HepG2 (cell line): Measurements from ENCODE around the gene PCDHAC1. TPM values are rescaled to one million over a fixed set of nuclear protein-coding genes. Genes with fewer than 3 reads are reported as not detected.

ENCODE experiments used
- ATAC-seq: fragments of 200-7000 bp; cut with Tn5 transposase; 3 replicates; pipeline ENCODE4 v1.9.1; 2020; ENCODE audit warnings: mild to moderate bottlenecking, moderate library complexity
- BruUV-seq: library from RNA; stranded (reverse); fragments of 400-500 nt; replicated peaks from 2 replicates; lab custom pipeline; 2021; lab: Mats Ljungman, UMichigan
- CTCF ChIA-PET: fragments of 300-600 bp; formaldehyde crosslinking; extraction: SDS; loops from one replicate; lab custom pipeline; 2021; ENCODE audit warnings: low total read pairs, inconsistent platforms, low intra/inter-chr PET ratio; lab: Yijun Ruan, JAX
- POLR2A ChIA-PET: fragments of 350-600 bp; sonication (Branson Sonifier 250); formaldehyde crosslinking; loops from one replicate; lab custom pipeline; 2020; ENCODE audit warnings: antibody characterized with exemption, inconsistent platforms; lab: Yijun Ruan, JAX
- DNase-seq: peaks from one replicate; pipeline ENCODE4 v3.0.0-alpha.2; 2015; ENCODE audit warnings: low spot score
- FAIRE-seq: peaks from 3 replicates; lab custom pipeline; 2011; peaks lifted over from hg19 to GRCh38; lab: Jason Lieb, UNC
- H2AFZ ChIP-seq: one replicate; pipeline ENCODE4 v1.6.1; 2011; ENCODE audit warnings: low read length, inconsistent platforms
- H3K27ac ChIP-seq: fragments of 300-600 bp; 3 replicates; pipeline ENCODE4 v1.8.0; 2011; ENCODE audit warnings: mixed run types, mild to moderate bottlenecking, mixed read lengths, low read length, inconsistent platforms; ENCODE audit not compliant: insufficient read depth; ENCODE audit errors: extremely low read length
- H3K27me3 ChIP-seq, 2 experiments: fragments of 200-600 bp in 1 of 2; 2 replicates in 1 of 2; 3 replicates in 1 of 2; pipeline versions ENCODE4 v1.6.0 to v1.8.0; 2011; ENCODE audit warnings: low read length in 2 of 2, mild to moderate bottlenecking in 2 of 2, moderate library complexity in 2 of 2, inconsistent platforms in 1 of 2; ENCODE audit not compliant: insufficient read depth in 2 of 2, control insufficient read depth in 1 of 2
- H3K36me3 ChIP-seq, 2 experiments: fragments of 200-600 bp in 1 of 2; replicated peaks in 1 of 2; 2 replicates in 1 of 2; 3 replicates in 1 of 2; pipeline versions ENCODE4 v1.5.1 to v1.8.0; 2011; ENCODE audit warnings: low read length in 2 of 2, inconsistent platforms in 1 of 2; ENCODE audit not compliant: insufficient read depth in 2 of 2, control insufficient read depth in 1 of 2
- H3K4me1 ChIP-seq: 2 replicates; pipeline ENCODE4 v1.5.1; 2012; ENCODE audit warnings: low read length, inconsistent platforms; ENCODE audit not compliant: insufficient read depth
- H3K4me2 ChIP-seq: 2 replicates; pipeline ENCODE4 v1.6.0; 2011; ENCODE audit warnings: low read depth, low read length, inconsistent platforms
- H3K4me3 ChIP-seq, 3 experiments: fragments of 200-600 bp in 1 of 3; sonication (generic), shearing (Covaris generic) in 1 of 3; replicated peaks in 1 of 3; 2 replicates each; pipeline ENCODE4 v1.5.1; 2011 to 2016; ENCODE audit warnings: low read length in 3 of 3, inconsistent platforms in 2 of 3, low read depth in 2 of 3, mild to moderate bottlenecking in 2 of 3, control low read depth in 1 of 3, mixed read lengths in 1 of 3; ENCODE audit not compliant: insufficient read depth in 1 of 3
- H3K79me2 ChIP-seq: one replicate; pipeline ENCODE4 v1.6.1; 2011; ENCODE audit warnings: low read length, inconsistent platforms; ENCODE audit not compliant: insufficient read depth
- H3K9ac ChIP-seq: 2 replicates; pipeline ENCODE4 v1.6.0; 2011; ENCODE audit warnings: mild to moderate bottlenecking, low read depth, low read length, inconsistent platforms; ENCODE audit not compliant: insufficient read depth
- H3K9me3 ChIP-seq: 2 replicates; pipeline ENCODE4 v1.5.1; 2012; ENCODE audit warnings: mild to moderate bottlenecking, low read length
- H4K20me1 ChIP-seq: 2 replicates; pipeline ENCODE4 v1.6.0; 2011; ENCODE audit warnings: inconsistent platforms, mild to moderate bottlenecking, low read length, moderate library complexity; ENCODE audit not compliant: insufficient read depth
- ARHGAP35 ChIP-seq: sonication (generic); formaldehyde crosslinking; IDR thresholded peaks from 2 replicates; pipeline ENCODE4 v1.9.0; 2022; ENCODE audit warnings: mild to moderate bottlenecking, inconsistent platforms, moderate library complexity, missing genetic modification reagents, borderline replicate concordance
- ATF7 ChIP-seq, 2 experiments: fragments of 450-650 bp in 1 of 2; sonication (generic) in 1 of 2; formaldehyde crosslinking in 1 of 2; IDR thresholded peaks; 2 replicates each; pipeline versions ENCODE4 v1.4.0 to v1.6.1; 2016 to 2020; ENCODE audit warnings: antibody characterized with exemption in 1 of 2, mild to moderate bottlenecking in 1 of 2, missing genetic modification reagents in 1 of 2
- ATRX ChIP-seq: sonication (generic); formaldehyde crosslinking; IDR thresholded peaks from 2 replicates; pipeline ENCODE4 v1.4.0; 2020; ENCODE audit warnings: missing genetic modification reagents, borderline replicate concordance
- DBP ChIP-seq: sonication (generic); formaldehyde crosslinking; IDR thresholded peaks from 2 replicates; pipeline ENCODE4 v1.4.0; 2020; ENCODE audit warnings: missing genetic modification reagents; ENCODE audit errors: not compliant biosample characterization
- JUND ChIP-seq: sonication (generic); formaldehyde crosslinking; IDR thresholded peaks from 2 replicates; pipeline ENCODE4 v1.8.0; 2022; ENCODE audit warnings: mild to moderate bottlenecking, missing genetic modification reagents
- KLF16 ChIP-seq, 2 experiments: sonication (generic) in 1 of 2; formaldehyde crosslinking in 1 of 2; IDR thresholded peaks; 2 replicates each; pipeline versions ENCODE4 v1.6.1 to v1.8.0; 2016 to 2023; ENCODE audit warnings: missing genetic modification reagents in 2 of 2, missing compliant biosample characterization in 1 of 2
- RARG ChIP-seq: sonication (generic); formaldehyde crosslinking; IDR thresholded peaks from 2 replicates; pipeline ENCODE4 v1.4.0; 2020; ENCODE audit warnings: low read depth, mild to moderate bottlenecking, missing genetic modification reagents
- ZNF224 ChIP-seq: sonication (generic); formaldehyde crosslinking; IDR thresholded peaks from 2 replicates; pipeline ENCODE4 v1.5.0; 2020; ENCODE audit warnings: mild to moderate bottlenecking, missing genetic modification reagents
- ZNF354B ChIP-seq: sonication (generic); formaldehyde crosslinking; IDR thresholded peaks from 2 replicates; pipeline ENCODE4 v1.8.0; 2022; ENCODE audit warnings: mild to moderate bottlenecking, missing genetic modification reagents
- ZNF510 ChIP-seq: sonication (generic); formaldehyde crosslinking; IDR thresholded peaks from 2 replicates; pipeline ENCODE4 v1.4.0; 2020; ENCODE audit warnings: low read depth, mild to moderate bottlenecking, missing genetic modification reagents
- ZNF883 ChIP-seq: sonication (generic); formaldehyde crosslinking; IDR thresholded peaks from 2 replicates; pipeline ENCODE4 v1.5.1; 2020; ENCODE audit warnings: mild to moderate bottlenecking, missing genetic modification reagents; ENCODE audit errors: not compliant biosample characterization
- WGBS: methylation state at CpG from one replicate; pipeline ENCODE4 v1.1.6; 2017; ENCODE audit warnings: low lambda C conversion rate; 5-methylcytosine and 5-hydroxymethylcytosine counted together
- in situ Hi-C: cut with HindIII; loops from 2 replicates; pipeline ENCODE4 v1.10.0; 2017; ENCODE audit warnings: low pct_unique_long_range_greater_than_20kb; ENCODE audit not compliant: extremely low pct_ligation_motif_present
- intact Hi-C: fragments of 100-400 bp; cut with micrococcal nuclease; formaldehyde crosslinking; loops from one replicate; pipeline ENCODE4 v1.10.0; 2022; ENCODE audit not compliant: unreplicated experiment
- polyA plus RNA-seq, 8 experiments: library from polyadenylated mRNA; depleted of rRNA in 3 of 8; stranded (reverse) in 7 of 8; unstranded in 1 of 8; fragments of >200 nt; fragmentation: Illumina TruSeq in 4 of 8; extraction: Trizol in 4 of 8; gene quantifications; 2 replicates each; pipeline versions ENCODE4 v1.2.1 to v1.2.3, GENCODE V29; 2011 to 2016; ENCODE audit warnings: low read depth in 4 of 8, missing spikeins in 1 of 8, mixed read lengths in 1 of 8; ENCODE audit not compliant: insufficient read depth in 1 of 8
- total RNA-seq, 5 experiments: library from RNA; depleted of rRNA; stranded (reverse); fragments of >200 nt; fragmentation: Illumina TruSeq; extraction: Trizol; gene quantifications; 2 replicates each; pipeline ENCODE4 v1.2.3, GENCODE V29; 2016; ENCODE audit warnings: low read depth in 1 of 5
- TF ChIP-seq, protein P1 (sequence below): sonication (generic); formaldehyde crosslinking; IDR thresholded peaks from 2 replicates; pipeline ENCODE4 v1.4.0; 2020; ENCODE audit warnings: mild to moderate bottlenecking, missing genetic modification reagents
- TF ChIP-seq, protein P2 (sequence below): sonication (generic); formaldehyde crosslinking; IDR thresholded peaks from 2 replicates; pipeline ENCODE4 v1.5.0; 2020; ENCODE audit warnings: mild to moderate bottlenecking, missing genetic modification reagents, borderline replicate concordance

Gene PCDHAC1
- total and polyA plus RNA-seq, 2 of the 13 experiments (the other 11 are each of a cell fraction or from before 2014, with no cell fraction given), result 0.04 TPM; not detected in 1

DNA sequence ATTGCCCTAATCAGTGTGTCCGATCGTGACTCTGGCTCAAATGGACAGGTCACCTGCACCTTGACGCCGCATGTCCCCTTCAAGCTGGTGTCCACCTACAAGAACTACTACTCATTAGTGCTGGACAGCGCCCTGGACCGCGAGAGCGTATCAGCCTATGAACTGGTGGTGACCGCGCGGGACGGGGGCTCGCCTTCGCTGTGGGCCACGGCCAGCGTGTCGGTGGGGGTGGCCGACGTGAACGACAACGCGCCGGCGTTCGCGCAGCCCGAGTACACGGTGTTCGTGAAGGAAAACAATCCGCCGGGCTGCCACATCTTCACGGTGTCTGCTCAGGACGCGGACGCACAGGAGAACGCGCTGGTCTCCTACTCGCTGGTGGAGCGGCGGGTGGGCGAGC lies 42.7 kb upstream of the PCDHAC1 start:
- ATAC-seq (no peak), FAIRE-seq (no peak), DNase-seq (no peak)
- H3K9ac ChIP-seq, result no peak overlapping the region
- H3K9me3 ChIP-seq, result no peaks in the 10 kb centered on the region
- H3K4me3 ChIP-seq, result no peak overlapping the region
- intact Hi-C loops (no loop called here), in situ Hi-C loops (no loop called here)
- POLR2A ChIA-PET, result no interaction called here
- H3K4me2 ChIP-seq, result no peak overlapping the region
- H3K79me2 ChIP-seq, result no peaks in the 10 kb centered on the region
- no TSS peak for BruUV-seq
- H3K27ac ChIP-seq, result no peak overlapping the region
- CTCF ChIA-PET, result interaction anchor here (1.5 kb wide), 1 partner anchor 158 kb away, joined by 6 read pairs; no protein-coding TSS in a partner anchor
- no peaks in the 10 kb centered on the region for H3K4me1 ChIP-seq
- no peaks in the 10 kb centered on the region for H3K27me3 ChIP-seq
- 91% methylated on average over 41 of the region's 41 CpGs for WGBS
- H2AFZ ChIP-seq, result no peak overlapping the region
- H4K20me1 ChIP-seq, result no peaks in the 10 kb centered on the region
- H3K36me3 ChIP-seq, result no peaks in the 10 kb centered on the region
- TF ChIP-seq, protein P1, sequence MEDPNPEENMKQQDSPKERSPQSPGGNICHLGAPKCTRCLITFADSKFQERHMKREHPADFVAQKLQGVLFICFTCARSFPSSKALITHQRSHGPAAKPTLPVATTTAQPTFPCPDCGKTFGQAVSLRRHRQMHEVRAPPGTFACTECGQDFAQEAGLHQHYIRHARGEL (CRISPR knock-in tag), result no peak
- no peak for TF ChIP-seq RARG (CRISPR knock-in tag)
- no peak for TF ChIP-seq ATRX (CRISPR knock-in tag)
- TF ChIP-seq ATF7 (IDR thresholded peaks at IDR 0.05), result no peak
- TF ChIP-seq ATF7 (CRISPR knock-in tag; IDR thresholded peaks at IDR 0.05), result no peak
- TF ChIP-seq KLF16 (CRISPR knock-in tag; IDR thresholded peaks at IDR 0.05), result no peak
- no peak for TF ChIP-seq ZNF354B
- TF ChIP-seq JUND (CRISPR knock-in tag), result no peak
- TF ChIP-seq, protein P2, sequence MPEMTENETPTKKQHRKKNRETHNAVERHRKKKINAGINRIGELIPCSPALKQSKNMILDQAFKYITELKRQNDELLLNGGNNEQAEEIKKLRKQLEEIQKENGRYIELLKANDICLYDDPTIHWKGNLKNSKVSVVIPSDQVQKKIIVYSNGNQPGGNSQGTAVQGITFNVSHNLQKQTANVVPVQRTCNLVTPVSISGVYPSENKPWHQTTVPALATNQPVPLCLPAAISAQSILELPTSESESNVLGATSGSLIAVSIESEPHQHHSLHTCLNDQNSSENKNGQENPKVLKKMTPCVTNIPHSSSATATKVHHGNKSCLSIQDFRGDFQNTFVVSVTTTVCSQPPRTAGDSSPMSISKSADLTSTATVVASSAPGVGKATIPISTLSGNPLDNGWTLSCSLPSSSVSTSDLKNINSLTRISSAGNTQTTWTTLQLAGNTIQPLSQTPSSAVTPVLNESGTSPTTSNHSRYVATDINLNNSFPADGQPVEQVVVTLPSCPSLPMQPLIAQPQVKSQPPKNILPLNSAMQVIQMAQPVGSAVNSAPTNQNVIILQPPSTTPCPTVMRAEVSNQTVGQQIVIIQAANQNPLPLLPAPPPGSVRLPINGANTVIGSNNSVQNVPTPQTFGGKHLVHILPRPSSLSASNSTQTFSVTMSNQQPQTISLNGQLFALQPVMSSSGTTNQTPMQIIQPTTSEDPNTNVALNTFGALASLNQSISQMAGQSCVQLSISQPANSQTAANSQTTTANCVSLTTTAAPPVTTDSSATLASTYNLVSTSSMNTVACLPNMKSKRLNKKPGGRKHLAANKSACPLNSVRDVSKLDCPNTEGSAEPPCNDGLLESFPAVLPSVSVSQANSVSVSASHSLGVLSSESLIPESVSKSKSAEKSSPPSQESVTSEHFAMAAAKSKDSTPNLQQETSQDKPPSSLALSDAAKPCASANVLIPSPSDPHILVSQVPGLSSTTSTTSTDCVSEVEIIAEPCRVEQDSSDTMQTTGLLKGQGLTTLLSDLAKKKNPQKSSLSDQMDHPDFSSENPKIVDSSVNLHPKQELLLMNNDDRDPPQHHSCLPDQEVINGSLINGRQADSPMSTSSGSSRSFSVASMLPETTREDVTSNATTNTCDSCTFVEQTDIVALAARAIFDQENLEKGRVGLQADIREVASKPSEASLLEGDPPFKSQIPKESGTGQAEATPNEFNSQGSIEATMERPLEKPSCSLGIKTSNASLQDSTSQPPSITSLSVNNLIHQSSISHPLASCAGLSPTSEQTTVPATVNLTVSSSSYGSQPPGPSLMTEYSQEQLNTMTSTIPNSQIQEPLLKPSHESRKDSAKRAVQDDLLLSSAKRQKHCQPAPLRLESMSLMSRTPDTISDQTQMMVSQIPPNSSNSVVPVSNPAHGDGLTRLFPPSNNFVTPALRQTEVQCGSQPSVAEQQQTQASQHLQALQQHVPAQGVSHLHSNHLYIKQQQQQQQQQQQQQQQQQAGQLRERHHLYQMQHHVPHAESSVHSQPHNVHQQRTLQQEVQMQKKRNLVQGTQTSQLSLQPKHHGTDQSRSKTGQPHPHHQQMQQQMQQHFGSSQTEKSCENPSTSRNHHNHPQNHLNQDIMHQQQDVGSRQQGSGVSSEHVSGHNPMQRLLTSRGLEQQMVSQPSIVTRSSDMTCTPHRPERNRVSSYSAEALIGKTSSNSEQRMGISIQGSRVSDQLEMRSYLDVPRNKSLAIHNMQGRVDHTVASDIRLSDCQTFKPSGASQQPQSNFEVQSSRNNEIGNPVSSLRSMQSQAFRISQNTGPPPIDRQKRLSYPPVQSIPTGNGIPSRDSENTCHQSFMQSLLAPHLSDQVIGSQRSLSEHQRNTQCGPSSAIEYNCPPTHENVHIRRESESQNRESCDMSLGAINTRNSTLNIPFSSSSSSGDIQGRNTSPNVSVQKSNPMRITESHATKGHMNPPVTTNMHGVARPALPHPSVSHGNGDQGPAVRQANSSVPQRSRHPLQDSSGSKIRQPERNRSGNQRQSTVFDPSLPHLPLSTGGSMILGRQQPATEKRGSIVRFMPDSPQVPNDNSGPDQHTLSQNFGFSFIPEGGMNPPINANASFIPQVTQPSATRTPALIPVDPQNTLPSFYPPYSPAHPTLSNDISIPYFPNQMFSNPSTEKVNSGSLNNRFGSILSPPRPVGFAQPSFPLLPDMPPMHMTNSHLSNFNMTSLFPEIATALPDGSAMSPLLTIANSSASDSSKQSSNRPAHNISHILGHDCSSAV (CRISPR knock-in tag), result no peak
- no peak for TF ChIP-seq ARHGAP35
- TF ChIP-seq ZNF510 (CRISPR knock-in tag), result no peak
- no peak for TF ChIP-seq DBP (CRISPR knock-in tag)
- no peak for TF ChIP-seq ZNF224 (CRISPR knock-in tag)
- no peak for TF ChIP-seq ZNF883 (CRISPR knock-in tag)
